Measurements from ENCODE around the gene RETREG1.

The RETREG1 gene

GRCh38 chr5:16427587-16427986 lies 189.2 kb downstream of the RETREG1 start:
- H2AFZ ChIP-seq (ENCODE audit: low read length): no peak overlapping the region
- DNase-seq: no peak
- no peak for TF ChIP-seq EZH2 (optimal IDR thresholded peaks at IDR 0.05; ENCODE audit: low read depth, low read length)
- TF ChIP-seq CTCF (IDR thresholded peaks at IDR 0.05; ENCODE audit: low read length): no peak
- TF ChIP-seq EZH2phosphoT487 (IDR thresholded peaks at IDR 0.05; ENCODE audit: low read length): no peak

More at GRCh38 chr5:16427587-16427986, 189.2 kb downstream of the RETREG1 start:
- Histone ChIP-seq H4K20me1 (ENCODE audit: insufficient read depth, low read length) (no peaks in the 10 kb centered on the region), H3K9me3 (replicated peaks; ENCODE audit: insufficient read depth, low read length) (no peaks in the 10 kb centered on the region), H3K9me2 (replicated peaks; ENCODE audit: insufficient read depth, low read length) (no peaks in the 10 kb centered on the region), H3K4me3 (ENCODE audit: low read length) (no peak overlapping the region), H3K4me2 (ENCODE audit: low read depth, low read length) (no peak overlapping the region), H3F3A (ENCODE audit: insufficient read depth, low read length) (no peaks in the 10 kb centered on the region), H3K36me3 (replicated peaks; ENCODE audit: insufficient read depth, low read length) (no peaks in the 10 kb centered on the region), H3K79me2 (ENCODE audit: low read length) (no peaks in the 10 kb centered on the region), H3K9ac (ENCODE audit: low read length) (no peak overlapping the region), H3K27ac (ENCODE audit: low read length) (no peak overlapping the region), H3K4me1 (ENCODE audit: low read length) (no peaks in the 10 kb centered on the region), H3K27me3 (replicated peaks; ENCODE audit: insufficient read depth, low read length) (no peaks in the 10 kb centered on the region)
